Gastrocnemius medialis (tissue), 4 donors: Measurements from ENCODE around the gene PLPP4. TPM values are rescaled to one million over a fixed set of nuclear protein-coding genes. Genes with fewer than 3 reads are reported as not detected.

Experiments
- ATAC-seq, 2 donors: fragments of 150-250 bp; one replicate each; pipeline ENCODE4 v1.9.1; 2016
- DNase-seq, 2 donors: peaks; one replicate each; pipeline ENCODE4 v3.0.0-alpha.2; 2019
- H3K27ac ChIP-seq, 4 donors: fragments of 200-600 bp; sonication (generic); 1 replicate in 1 of 4; 2 replicates in 3 of 4; pipeline ENCODE4 v1.5.1; 2016 to 2018; ENCODE audit warnings: mild to moderate bottlenecking in 2 of 4, moderate library complexity in 1 of 4
- H3K27me3 ChIP-seq, 3 donors: fragments of 200-600 bp; sonication (generic) in 2 of 3; 1 replicate in 1 of 3; 2 replicates in 2 of 3; pipeline versions ENCODE4 v1.5.1 to v1.6.0; 2016 to 2019; ENCODE audit warnings: mild to moderate bottlenecking in 1 of 3, moderate library complexity in 1 of 3
- H3K36me3 ChIP-seq, 2 donors: fragments of 200-600 bp; sonication (generic) in 1 of 2; one replicate each; pipeline ENCODE4 v1.5.1; 2017 to 2018
- H3K4me1 ChIP-seq, 2 donors: fragments of 200-600 bp; sonication (generic) in 1 of 2; one replicate each; pipeline ENCODE4 v1.5.1; 2016 to 2017; ENCODE audit warnings: mild to moderate bottlenecking in 2 of 2
- H3K4me3 ChIP-seq, 4 donors: fragments of 200-600 bp; sonication (generic) in 3 of 4; 1 replicate in 1 of 4; 2 replicates in 3 of 4; pipeline ENCODE4 v1.5.1; 2016 to 2019; ENCODE audit warnings: mild to moderate bottlenecking in 2 of 4
- H3K9me3 ChIP-seq, 3 donors: fragments of 200-600 bp; sonication (generic) in 2 of 3; 1 replicate in 1 of 3; 2 replicates in 2 of 3; pipeline ENCODE4 v1.5.1; 2016 to 2019
- CTCF ChIP-seq, 5 experiments: fragments of 450-650 bp in 3 of 5; fragments of 200-600 bp in 2 of 5; sonication (generic) in 2 of 5; IDR thresholded peaks in 4 of 5; conservative IDR thresholded peaks in 1 of 5; 1 replicate in 4 of 5; 2 replicates in 1 of 5; pipeline ENCODE4 v1.5.1; 2016 to 2019; ENCODE audit warnings: antibody characterized with exemption in 5 of 5, mild to moderate bottlenecking in 3 of 5, moderate library complexity in 3 of 5
- POLR2A ChIP-seq, 2 donors: fragments of 450-650 bp; IDR thresholded peaks; one replicate each; pipeline ENCODE4 v1.6.1; 2017; ENCODE audit warnings: antibody characterized with exemption in 2 of 2, mild to moderate bottlenecking in 2 of 2, moderate library complexity in 2 of 2
- in situ Hi-C, 4 donors: fragments of 200-750 bp; cut with MboI; loops; one replicate each; pipeline versions ENCODE4 v1.15.0 to v1.8.0; 2017; ENCODE audit warnings: low sequenced_read_pairs in 4 of 4
- intact Hi-C: fragments of 100-400 bp; cut with DNase I; formaldehyde crosslinking; loops from one replicate; pipeline ENCODE4 v1.15.1; 2023; ENCODE audit warnings: low total_unique reads
- total RNA-seq, 4 donors: library from RNA; depleted of rRNA; stranded (reverse); fragments of >200 nt; gene quantifications; one replicate each; pipeline versions ENCODE4 v1.1.0 to v1.2.3, GENCODE V29; 2016

Gene PLPP4
- total RNA-seq, 4 donors from 2014 or later: not detected

DNA sequence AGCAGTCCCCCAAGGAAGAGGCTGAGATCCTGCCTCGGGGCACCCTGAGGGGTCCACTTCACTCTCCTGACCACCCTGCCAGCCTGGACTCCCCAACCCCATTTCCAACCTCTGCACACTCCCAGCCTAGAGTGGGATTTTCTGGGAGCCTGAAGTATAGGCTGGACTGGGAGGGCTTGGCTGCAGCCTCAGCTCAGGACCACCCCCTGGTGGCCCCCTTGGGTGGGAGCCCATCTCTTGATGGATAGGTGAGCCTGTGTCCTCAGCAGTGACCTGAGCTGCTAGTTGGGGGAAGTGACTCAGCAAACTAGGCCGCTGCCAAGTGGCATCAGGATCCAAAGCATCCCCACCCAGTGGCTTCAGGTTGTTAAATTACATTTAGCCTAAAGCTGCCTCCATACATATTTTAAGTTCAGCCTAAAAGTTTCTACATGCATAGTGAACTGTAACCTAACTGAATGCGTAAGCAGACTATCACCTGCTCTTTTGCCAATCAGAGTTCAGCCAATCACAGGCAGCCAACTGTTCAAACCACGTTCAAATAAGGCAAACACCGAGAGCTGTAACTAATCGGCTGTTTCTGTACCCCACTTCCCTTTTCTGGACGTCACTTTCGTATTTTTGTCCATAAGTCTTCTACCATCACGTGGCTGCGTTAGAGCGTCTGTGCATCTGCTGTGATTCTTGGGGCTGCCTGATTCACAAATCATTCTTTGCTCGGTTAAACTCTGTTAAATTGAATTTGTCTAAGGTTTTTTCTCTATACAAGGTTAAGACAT, 144.0 kb downstream of the PLPP4 start:
- Histone ChIP-seq H3K4me3 (no peak overlapping the region), H3K4me1 (no peaks in the 10 kb centered on the region), H3K36me3 (no peaks in the 10 kb centered on the region), H3K27ac (no peak overlapping the region), H3K27me3 (no peaks in the 10 kb centered on the region), H3K9me3 (no peaks in the 10 kb centered on the region)
- in situ Hi-C loops (no loop called here), intact Hi-C loops (no loop called here)
- ATAC-seq (no peak), DNase-seq (no peak)
- TF ChIP-seq POLR2A (IDR thresholded peaks at IDR 0.05) (no peak), CTCF (IDR thresholded peaks at IDR 0.05 in 4 of 5, conservative IDR thresholded peaks at IDR 0.05 in 1 of 5) (no peak)

DNA sequence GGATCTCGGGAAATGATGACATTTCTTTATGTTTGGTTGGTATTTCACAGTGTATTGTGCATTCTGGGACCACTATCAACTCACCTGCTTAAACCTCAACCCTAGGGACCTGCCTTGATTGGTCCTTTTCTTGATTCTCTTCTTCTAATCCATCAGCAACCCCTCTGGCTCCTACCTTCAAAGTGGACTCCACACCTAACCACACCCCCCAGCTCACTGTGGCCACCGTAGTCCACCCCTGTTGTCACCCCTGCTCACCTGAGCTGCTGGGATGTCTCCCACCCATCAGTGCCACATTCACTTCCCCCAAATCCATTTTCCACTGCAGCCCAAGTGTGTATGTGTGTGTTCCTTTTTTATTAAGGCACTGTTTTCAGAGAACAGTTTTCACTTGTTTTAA, 145.0 kb downstream of the PLPP4 start:
- Histone ChIP-seq H3K27ac (no peak overlapping the region), H3K27me3 (no peaks in the 10 kb centered on the region), H3K4me1 (no peaks in the 10 kb centered on the region), H3K9me3 (no peaks in the 10 kb centered on the region), H3K4me3 (no peak overlapping the region), H3K36me3 (no peaks in the 10 kb centered on the region)
- in situ Hi-C loops (no loop called here), intact Hi-C loops (no loop called here)
- ATAC-seq: no peak
- TF ChIP-seq POLR2A (IDR thresholded peaks at IDR 0.05) (no peak), CTCF (IDR thresholded peaks at IDR 0.05 in 4 of 5, conservative IDR thresholded peaks at IDR 0.05 in 1 of 5) (no peak)
- no peak for DNase-seq

GRCh38 chr10:120605410-120605809, 148.4 kb downstream of the PLPP4 start:
- H3K27ac ChIP-seq: no peak overlapping the region
- H3K9me3 ChIP-seq: no peaks in the 10 kb centered on the region
- no peak for ATAC-seq
- intact Hi-C loops: no loop called here
- H3K27me3 ChIP-seq: no peaks in the 10 kb centered on the region
- no peak overlapping the region for H3K4me3 ChIP-seq
- DNase-seq: no peak
- no peaks in the 10 kb centered on the region for H3K4me1 ChIP-seq
- in situ Hi-C loops: no loop called here
- H3K36me3 ChIP-seq: no peaks in the 10 kb centered on the region
- TF ChIP-seq CTCF (IDR thresholded peaks at IDR 0.05 in 4 of 5, conservative IDR thresholded peaks at IDR 0.05 in 1 of 5) (no peak), POLR2A (IDR thresholded peaks at IDR 0.05) (no peak)

- no peaks in the 10 kb centered on the region for H3K27me3 ChIP-seq
- H3K27ac ChIP-seq: no peak overlapping the region
- no peak for DNase-seq
- no peaks in the 10 kb centered on the region for H3K36me3 ChIP-seq
- no peaks in the 10 kb centered on the region for H3K4me1 ChIP-seq
- intact Hi-C loops (no loop called here), in situ Hi-C loops (no loop called here)
- no peaks in the 10 kb centered on the region for H3K9me3 ChIP-seq
- H3K4me3 ChIP-seq: no peak overlapping the region
- ATAC-seq: no peak
- TF ChIP-seq CTCF (IDR thresholded peaks at IDR 0.05 in 4 of 5, conservative IDR thresholded peaks at IDR 0.05 in 1 of 5): no peak
Measured at GRCh38 chr10:120606051-120606764, 149.2 kb downstream of the PLPP4 start.
